ENCODE data around the gene TMEM135.

DNA sequence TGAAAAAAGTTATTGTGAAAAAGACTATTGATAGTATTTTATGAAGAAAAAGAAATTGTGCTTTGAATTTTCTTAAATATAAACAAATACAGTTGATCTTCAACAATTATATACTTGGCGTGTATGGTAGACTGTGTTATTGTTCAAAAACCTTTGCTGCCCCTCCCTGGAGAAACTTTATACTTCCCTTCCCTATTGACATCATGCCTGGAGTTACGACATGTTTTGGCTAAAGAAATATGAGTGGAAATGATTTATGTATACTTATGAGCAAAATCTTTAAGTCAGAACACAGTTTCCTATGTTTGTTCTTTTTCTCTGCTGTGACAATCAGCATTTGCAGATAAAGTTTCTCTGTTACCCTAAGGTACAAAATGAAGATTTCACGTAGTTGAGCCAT, 243.8 kb downstream of the TMEM135 start:
- TF ChIP-seq, protein P1, sequence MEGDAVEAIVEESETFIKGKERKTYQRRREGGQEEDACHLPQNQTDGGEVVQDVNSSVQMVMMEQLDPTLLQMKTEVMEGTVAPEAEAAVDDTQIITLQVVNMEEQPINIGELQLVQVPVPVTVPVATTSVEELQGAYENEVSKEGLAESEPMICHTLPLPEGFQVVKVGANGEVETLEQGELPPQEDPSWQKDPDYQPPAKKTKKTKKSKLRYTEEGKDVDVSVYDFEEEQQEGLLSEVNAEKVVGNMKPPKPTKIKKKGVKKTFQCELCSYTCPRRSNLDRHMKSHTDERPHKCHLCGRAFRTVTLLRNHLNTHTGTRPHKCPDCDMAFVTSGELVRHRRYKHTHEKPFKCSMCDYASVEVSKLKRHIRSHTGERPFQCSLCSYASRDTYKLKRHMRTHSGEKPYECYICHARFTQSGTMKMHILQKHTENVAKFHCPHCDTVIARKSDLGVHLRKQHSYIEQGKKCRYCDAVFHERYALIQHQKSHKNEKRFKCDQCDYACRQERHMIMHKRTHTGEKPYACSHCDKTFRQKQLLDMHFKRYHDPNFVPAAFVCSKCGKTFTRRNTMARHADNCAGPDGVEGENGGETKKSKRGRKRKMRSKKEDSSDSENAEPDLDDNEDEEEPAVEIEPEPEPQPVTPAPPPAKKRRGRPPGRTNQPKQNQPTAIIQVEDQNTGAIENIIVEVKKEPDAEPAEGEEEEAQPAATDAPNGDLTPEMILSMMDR (IDR thresholded peaks at IDR 0.05; ENCODE audit: insufficient read depth, low read depth, low read length) = no peak
- TF ChIP-seq EZH2 (IDR thresholded peaks at IDR 0.05; ENCODE audit: insufficient read depth, low read length) = no peak
